ENCODE results near the gene TMEM134.

The TMEM134 gene

DNA sequence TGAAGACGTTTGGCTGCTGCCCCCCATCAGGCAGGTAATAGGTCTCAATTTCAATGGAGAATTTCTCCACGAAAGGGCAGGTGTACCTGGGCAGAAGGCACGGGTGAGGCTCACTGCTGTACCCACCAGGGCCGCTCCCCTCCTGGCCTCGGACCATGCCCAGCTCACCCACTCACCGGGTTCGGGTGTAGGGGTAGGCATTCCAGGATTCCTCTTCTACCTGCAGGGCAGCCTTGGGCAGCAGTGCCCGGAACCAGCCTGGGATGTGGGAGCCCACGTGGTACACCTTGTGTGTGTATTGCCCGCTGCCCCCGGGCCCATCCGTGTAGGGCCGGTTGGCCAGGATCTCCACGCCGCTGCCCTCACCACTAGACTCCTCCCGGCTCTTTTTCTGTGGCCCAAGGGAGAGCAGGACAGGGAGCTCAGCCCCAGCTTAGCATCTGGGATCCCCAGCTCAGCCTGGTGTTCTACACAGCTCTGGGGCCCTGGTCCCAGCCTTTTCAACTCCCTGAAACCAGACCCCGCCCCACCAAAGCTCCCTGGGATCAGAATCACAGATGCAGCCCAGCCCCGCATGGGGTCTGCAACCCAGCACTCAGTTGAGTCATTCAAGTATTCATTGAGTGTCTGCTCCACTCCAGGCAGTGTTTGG, 33.4 kb upstream of the TMEM134 start:
- H3K4me3 ChIP-seq, result no peak overlapping the region

GRCh38 chr11:67501854-67502253, 32.8 kb upstream of the TMEM134 start:
- Histone ChIP-seq H3K27ac (no peak overlapping the region), H3K4me3 (no peak overlapping the region)

More for the DNA sequence above, 33.4 kb upstream of the TMEM134 start:
- no peak overlapping the region for H3K27ac ChIP-seq

- Histone ChIP-seq H3K4me3 (no peak overlapping the region), H3K27ac (no peak overlapping the region)
Observed at GRCh38 chr11:67500831-67501715, 32.0 kb upstream of the TMEM134 start.

DNA sequence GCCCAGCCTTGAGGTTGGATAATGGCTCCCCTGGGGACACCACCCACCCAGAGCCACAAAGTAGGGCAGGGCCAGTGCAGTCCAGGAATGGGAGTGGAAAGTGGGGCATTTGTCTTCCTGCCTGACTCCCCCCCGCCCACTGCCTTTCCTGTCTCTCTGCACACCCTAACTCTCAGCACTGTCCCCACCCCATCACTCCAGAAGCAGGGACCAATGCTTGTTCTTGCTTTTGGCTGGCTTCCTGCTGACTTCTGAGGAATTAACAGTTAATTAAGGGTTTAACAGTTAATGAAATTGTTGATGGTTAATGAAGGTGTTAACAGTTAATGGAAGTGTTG, 31.4 kb upstream of the TMEM134 start:
- Histone ChIP-seq H3K27ac (no peak overlapping the region), H3K4me3 (no peak overlapping the region)

GRCh38 chr11:67499808-67500483, 30.9 kb upstream of the TMEM134 start:
- H3K27ac ChIP-seq, result no peak overlapping the region
- no peak overlapping the region for H3K4me3 ChIP-seq

DNA sequence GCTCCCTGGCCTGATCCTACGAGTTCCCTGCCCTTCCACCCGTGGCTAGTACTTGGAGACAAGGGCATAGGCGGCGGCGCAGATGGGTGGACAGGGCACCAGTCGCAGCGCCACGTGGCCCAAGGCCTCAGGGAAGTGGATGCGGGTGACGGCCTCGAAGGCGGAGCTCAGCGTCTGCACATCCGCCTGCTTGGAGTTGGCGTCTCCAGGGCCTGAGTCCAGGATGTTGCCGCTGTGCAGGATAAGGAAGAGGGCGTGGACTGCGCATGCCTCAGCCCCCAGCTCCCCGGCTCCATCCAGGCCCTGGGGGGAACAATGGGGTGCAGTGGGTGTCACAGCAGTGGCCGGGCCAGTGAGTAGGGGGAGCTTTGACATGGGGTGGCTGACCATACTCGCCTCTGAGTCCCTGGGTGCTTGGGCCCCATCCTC, 29.5 kb upstream of the TMEM134 start:
- Histone ChIP-seq H3K4me3 (no peak overlapping the region), H3K27ac (no peak overlapping the region)

GRCh38 chr11:67497656-67498291, 28.7 kb upstream of the TMEM134 start:
- Histone ChIP-seq H3K4me3 (no peak overlapping the region), H3K27ac (peak overlapping the region in 1 of 21 experiments; percentile 3)

GRCh38 chr11:67496113-67496512, 27.1 kb upstream of the TMEM134 start:
- H3K4me3 ChIP-seq, result no peak overlapping the region
- H3K27ac ChIP-seq, result no peak overlapping the region

- H3K27ac ChIP-seq, result no peak overlapping the region
Observed at GRCh38 chr11:67495234-67496005, 26.4 kb upstream of the TMEM134 start.

GRCh38 chr11:67494371-67495233, 25.6 kb upstream of the TMEM134 start:
- Histone ChIP-seq H3K27ac (no peak overlapping the region), H3K4me3 (no peak overlapping the region)

More at GRCh38 chr11:67495234-67496005, 26.4 kb upstream of the TMEM134 start:
- no peak overlapping the region for H3K4me3 ChIP-seq

- Histone ChIP-seq H3K4me3 (no peak overlapping the region), H3K27ac (no peak overlapping the region)
Observed at GRCh38 chr11:67493548-67494370, 24.7 kb upstream of the TMEM134 start.

- no peak overlapping the region for H3K4me3 ChIP-seq
- H3K27ac ChIP-seq, result peak overlapping the region in 1 of 21 experiments; percentile 9
Observed at GRCh38 chr11:67492801-67493547, 23.9 kb upstream of the TMEM134 start.

- Histone ChIP-seq H3K27ac (peak overlapping the region in 2 of 21 experiments; percentile 4 to 9), H3K4me3 (no peak overlapping the region)
Observed at GRCh38 chr11:67492069-67492727, 23.1 kb upstream of the TMEM134 start.

DNA sequence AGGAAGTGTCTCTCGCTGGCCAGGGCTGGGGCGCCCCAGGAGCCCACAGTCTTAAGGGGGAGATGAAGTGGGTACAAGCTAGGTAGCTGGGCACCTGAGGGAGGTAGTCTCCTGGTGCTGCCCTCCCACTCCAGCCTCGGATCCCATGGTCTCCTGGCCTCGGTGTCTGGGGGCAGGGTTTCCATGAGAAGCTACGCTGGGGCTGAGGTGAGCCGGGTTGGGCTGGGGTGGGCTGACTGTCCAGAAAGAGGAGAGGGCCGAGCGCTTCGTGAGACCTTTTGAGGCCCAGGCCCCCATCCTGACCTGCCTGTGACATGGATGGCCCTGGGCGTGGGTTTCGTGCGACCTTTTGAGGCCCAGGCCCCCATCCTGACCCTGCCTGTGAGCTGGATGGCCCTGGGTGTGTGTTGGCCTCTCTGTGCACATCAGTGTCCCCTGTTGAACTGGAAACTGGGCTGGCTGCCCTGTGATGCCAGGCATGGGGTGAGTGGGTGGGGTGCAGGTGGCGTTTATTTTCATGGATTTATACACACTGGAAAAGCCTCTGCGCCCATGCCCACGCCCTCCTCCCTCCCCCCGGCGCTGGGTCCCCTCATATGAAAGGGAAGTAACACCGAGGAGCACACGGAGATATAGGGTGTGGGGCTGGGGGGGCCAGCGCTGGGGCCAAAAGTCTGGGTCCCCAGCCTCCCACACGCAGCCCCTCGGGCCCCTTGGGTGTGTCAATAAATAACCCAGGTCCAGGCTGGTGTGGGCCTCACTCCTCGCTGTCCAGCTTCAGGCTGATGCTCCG, 22.4 kb upstream of the TMEM134 start:
- H3K4me3 ChIP-seq, result no peak overlapping the region
- peak overlapping the region in 1 of 21 experiments; percentile 4 for H3K27ac ChIP-seq

- H3K27ac ChIP-seq, result no peak overlapping the region
Observed at GRCh38 chr11:67490727-67491065, 21.6 kb upstream of the TMEM134 start.

More at GRCh38 chr11:67490727-67491065, 21.6 kb upstream of the TMEM134 start:
- H3K4me3 ChIP-seq, result no peak overlapping the region

Data from skin epidermis (tissue), 12 donors.